Smooth muscle cell (in vitro differentiated cells): Measurements from ENCODE around the gene TACO1. TPM values are rescaled to one million over a fixed set of nuclear protein-coding genes. Genes with fewer than 3 reads are reported as not detected.

Source experiments
- DNase-seq: peaks from one replicate; lab custom pipeline; 2025; ENCODE audit not compliant: unreplicated experiment; lab: John Stamatoyannopoulos, UW
- H2AFZ ChIP-seq: fragments of 200-600 bp; sonication (generic); 2 replicates; pipeline ENCODE4 v1.6.0; 2016; ENCODE audit warnings: antibody characterized with exemption, low read depth, mild to moderate bottlenecking
- H3F3A ChIP-seq: fragments of 200-600 bp; sonication (generic); 2 replicates; pipeline ENCODE4 v1.6.0; 2017; ENCODE audit warnings: antibody characterized with exemption, low read depth
- H3K27ac ChIP-seq: fragments of 200-600 bp; sonication (generic); 2 replicates; pipeline ENCODE4 v1.5.1; 2016; ENCODE audit warnings: low read depth, mild to moderate bottlenecking
- H3K27me3 ChIP-seq: fragments of 200-600 bp; sonication (generic); 2 replicates; pipeline ENCODE4 v1.6.1; 2016; ENCODE audit warnings: low read depth, mild to moderate bottlenecking
- H3K36me3 ChIP-seq: fragments of 200-600 bp; sonication (generic); 2 replicates; pipeline ENCODE4 v1.5.1; 2016; ENCODE audit warnings: low read depth
- H3K4me1 ChIP-seq: fragments of 200-600 bp; sonication (generic); 2 replicates; pipeline ENCODE4 v1.5.1; 2016; ENCODE audit warnings: low read depth
- H3K4me2 ChIP-seq: fragments of 200-600 bp; sonication (generic); 2 replicates; pipeline ENCODE4 v1.6.0; 2016; ENCODE audit warnings: mild to moderate bottlenecking
- H3K4me3 ChIP-seq: fragments of 200-600 bp; sonication (generic); 2 replicates; pipeline ENCODE4 v1.5.1; 2016; ENCODE audit warnings: mild to moderate bottlenecking
- H3K79me2 ChIP-seq: fragments of 200-600 bp; sonication (generic); 2 replicates; pipeline ENCODE4 v1.6.0; 2016; ENCODE audit warnings: low read depth, mild to moderate bottlenecking
- H3K9ac ChIP-seq: fragments of 200-600 bp; sonication (generic); 2 replicates; pipeline ENCODE4 v1.6.0; 2016; ENCODE audit warnings: low read depth
- H3K9me3 ChIP-seq: fragments of 200-600 bp; sonication (generic); replicated peaks from 2 replicates; pipeline ENCODE4 v1.5.1; 2016; ENCODE audit warnings: low read depth
- H4K20me1 ChIP-seq: fragments of 200-600 bp; sonication (generic); 2 replicates; pipeline ENCODE4 v1.6.0; 2016; ENCODE audit warnings: low read depth
- WGBS: methylation state at CpG from one replicate; pipeline ENCODE4 v1.1.7; 2016; ENCODE audit warnings: low lambda C conversion rate; 5-methylcytosine and 5-hydroxymethylcytosine counted together
- polyA plus RNA-seq: library from polyadenylated mRNA; unstranded; fragments of >200 nt; fragmentation: Nextera tagmentation; extraction: Ambion mirVana; gene quantifications from 2 replicates; pipeline ENCODE4 v1.2.1, GENCODE V29; 2016
- total RNA-seq: library from RNA; depleted of rRNA; stranded (reverse); fragments of >200 nt; gene quantifications from 2 replicates; pipeline ENCODE4 v1.2.3, GENCODE V29; 2014
- TF ChIP-seq, protein P1 (sequence below): fragments of 200-600 bp; sonication (generic); IDR thresholded peaks from 2 replicates; pipeline ENCODE4 v1.5.1; 2017; ENCODE audit warnings: borderline replicate concordance, mild to moderate bottlenecking, antibody characterized with exemption; ENCODE audit not compliant: insufficient read depth, poor library complexity, severe bottlenecking

Gene TACO1
- total and polyA plus RNA-seq, 2 experiments from 2014 or later: 12.7 to 32.3 TPM

DNA sequence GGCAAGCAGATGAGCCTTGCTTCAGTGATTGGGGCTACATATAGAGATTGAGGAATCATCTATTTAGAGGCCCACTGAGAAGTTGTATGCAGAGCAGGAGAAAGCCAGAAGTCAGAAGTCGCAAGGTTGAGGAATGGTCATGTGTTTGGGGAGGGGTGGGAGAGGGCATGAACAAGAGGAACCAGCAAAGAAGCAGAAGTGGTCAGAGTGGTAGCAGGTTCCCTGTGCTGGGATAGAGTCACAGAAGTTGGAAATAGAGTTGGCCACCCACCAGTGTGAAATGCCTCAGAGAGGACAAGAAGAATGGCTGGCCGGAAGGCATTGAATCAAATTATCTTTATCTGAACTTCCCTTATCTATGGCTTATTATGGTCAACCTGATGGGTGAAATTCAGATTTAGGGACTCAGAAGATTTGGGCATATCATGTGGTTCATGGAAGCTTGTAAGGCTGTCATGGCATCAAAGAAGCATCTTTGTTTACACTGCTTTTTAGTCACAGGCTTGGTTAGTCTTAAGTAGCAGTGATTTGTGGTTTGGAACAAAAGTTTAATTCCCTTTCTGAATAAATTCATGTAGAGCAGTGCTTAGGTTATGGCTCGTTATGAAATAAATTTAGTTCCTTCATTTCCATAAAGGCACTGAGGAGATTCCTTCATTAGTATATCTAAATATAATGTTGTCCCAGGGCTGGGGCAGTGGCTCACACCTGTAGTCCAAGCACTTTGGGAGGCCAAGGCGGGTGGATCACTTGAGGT lies 41.2 kb downstream of the TACO1 start:
- H4K20me1 ChIP-seq: peaks cover 3% of the 10 kb centered on the region
- H3K4me3 ChIP-seq: no peak overlapping the region
- 97% methylated on average over 4 of the region's 4 CpGs for WGBS
- no peak overlapping the region for H3K9ac ChIP-seq
- H3K9me3 ChIP-seq: no peaks in the 10 kb centered on the region
- H3K36me3 ChIP-seq: peaks cover 3% of the 10 kb centered on the region
- H3K4me2 ChIP-seq: no peak overlapping the region
- DNase-seq: no peak
- H3K79me2 ChIP-seq: no peaks in the 10 kb centered on the region
- no peaks in the 10 kb centered on the region for H3K4me1 ChIP-seq
- no peak overlapping the region for H2AFZ ChIP-seq
- H3K27me3 ChIP-seq: no peaks in the 10 kb centered on the region
- TF ChIP-seq, protein P1, sequence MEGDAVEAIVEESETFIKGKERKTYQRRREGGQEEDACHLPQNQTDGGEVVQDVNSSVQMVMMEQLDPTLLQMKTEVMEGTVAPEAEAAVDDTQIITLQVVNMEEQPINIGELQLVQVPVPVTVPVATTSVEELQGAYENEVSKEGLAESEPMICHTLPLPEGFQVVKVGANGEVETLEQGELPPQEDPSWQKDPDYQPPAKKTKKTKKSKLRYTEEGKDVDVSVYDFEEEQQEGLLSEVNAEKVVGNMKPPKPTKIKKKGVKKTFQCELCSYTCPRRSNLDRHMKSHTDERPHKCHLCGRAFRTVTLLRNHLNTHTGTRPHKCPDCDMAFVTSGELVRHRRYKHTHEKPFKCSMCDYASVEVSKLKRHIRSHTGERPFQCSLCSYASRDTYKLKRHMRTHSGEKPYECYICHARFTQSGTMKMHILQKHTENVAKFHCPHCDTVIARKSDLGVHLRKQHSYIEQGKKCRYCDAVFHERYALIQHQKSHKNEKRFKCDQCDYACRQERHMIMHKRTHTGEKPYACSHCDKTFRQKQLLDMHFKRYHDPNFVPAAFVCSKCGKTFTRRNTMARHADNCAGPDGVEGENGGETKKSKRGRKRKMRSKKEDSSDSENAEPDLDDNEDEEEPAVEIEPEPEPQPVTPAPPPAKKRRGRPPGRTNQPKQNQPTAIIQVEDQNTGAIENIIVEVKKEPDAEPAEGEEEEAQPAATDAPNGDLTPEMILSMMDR: no peak
- H3F3A ChIP-seq: no peaks in the 10 kb centered on the region
- H3K27ac ChIP-seq: no peak overlapping the region

DNA sequence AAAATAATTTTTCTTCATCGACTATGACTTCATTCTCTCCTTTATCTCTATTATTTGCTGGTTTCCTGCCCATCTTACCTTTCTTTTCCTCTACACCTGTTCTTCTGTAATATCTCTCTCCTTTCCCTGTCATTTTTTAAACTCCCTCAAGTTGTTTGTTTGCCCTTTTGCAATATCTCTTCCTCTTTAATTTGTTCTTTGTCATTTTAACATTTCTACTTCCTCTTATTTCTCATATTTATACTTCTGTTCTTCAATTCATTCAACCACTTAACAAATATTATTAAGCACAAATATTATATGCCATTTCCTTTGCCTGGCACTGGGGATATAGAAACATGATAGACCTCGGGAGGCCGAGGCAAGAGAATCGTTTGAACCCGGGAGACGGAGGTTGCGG lies 44.2 kb downstream of the TACO1 start:
- H4K20me1 ChIP-seq: peaks cover 18% of the 10 kb centered on the region
- WGBS: over 99% methylated on average over 7 of the region's 7 CpGs
- no peaks in the 10 kb centered on the region for H3K79me2 ChIP-seq
- H3K4me3 ChIP-seq: no peak overlapping the region
- H3K9ac ChIP-seq: no peak overlapping the region
- DNase-seq: no peak
- TF ChIP-seq, protein P1: no peak
- H3K4me2 ChIP-seq: no peak overlapping the region
- H3F3A ChIP-seq: no peaks in the 10 kb centered on the region
- H3K9me3 ChIP-seq: no peaks in the 10 kb centered on the region
- no peaks in the 10 kb centered on the region for H3K27me3 ChIP-seq
- no peaks in the 10 kb centered on the region for H3K4me1 ChIP-seq
- no peak overlapping the region for H2AFZ ChIP-seq
- H3K27ac ChIP-seq: no peak overlapping the region
- peaks cover 3% of the 10 kb centered on the region for H3K36me3 ChIP-seq

DNA sequence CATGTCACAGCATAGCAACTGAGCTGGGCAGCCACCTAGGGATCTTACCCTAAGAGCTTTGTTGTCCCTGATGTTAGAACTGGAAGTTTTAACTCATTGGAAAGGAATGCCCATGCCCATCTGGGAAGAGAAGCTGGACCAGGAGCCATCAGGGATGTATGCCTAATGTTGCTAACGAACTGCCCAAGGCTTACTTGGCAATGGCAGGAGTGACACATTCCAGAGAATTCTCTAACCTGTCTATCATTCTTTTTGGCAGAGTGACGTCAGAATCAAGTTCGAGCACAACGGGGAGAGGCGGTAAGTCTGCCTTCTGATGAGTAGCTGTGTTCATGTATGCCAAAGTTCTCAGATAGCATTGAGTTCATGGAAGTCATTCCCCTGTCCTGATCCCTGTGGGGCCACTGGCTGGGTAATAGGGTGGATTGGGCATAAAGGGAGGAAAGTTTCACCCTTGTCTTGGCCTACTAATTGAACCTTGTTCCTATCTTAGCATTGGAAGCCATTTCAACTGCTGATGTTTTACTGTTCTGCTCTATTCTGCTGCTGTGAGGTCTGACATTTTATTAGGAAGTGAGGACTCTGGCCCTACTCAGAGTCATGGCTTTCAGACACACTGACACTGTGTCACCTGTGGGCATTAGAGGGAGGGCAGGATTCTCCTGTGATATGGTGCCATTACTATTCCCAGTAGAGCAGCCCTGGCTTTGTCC lies 45.2 kb downstream of the TACO1 start:
- Histone ChIP-seq H3K4me3 (no peak overlapping the region), H3K4me1 (no peaks in the 10 kb centered on the region), H3K9ac (no peak overlapping the region), H3K27ac (no peak overlapping the region), H3K36me3 (peaks cover 3% of the 10 kb centered on the region), H3K27me3 (no peaks in the 10 kb centered on the region), H3K79me2 (no peaks in the 10 kb centered on the region), H3K9me3 (no peaks in the 10 kb centered on the region), H4K20me1 (peaks cover 22% of the 10 kb centered on the region), H3F3A (no peaks in the 10 kb centered on the region), H2AFZ (no peak overlapping the region), H3K4me2 (no peak overlapping the region)
- 86% methylated on average over 5 of the region's 5 CpGs for WGBS
- TF ChIP-seq, protein P1: no peak
- no peak for DNase-seq

DNA sequence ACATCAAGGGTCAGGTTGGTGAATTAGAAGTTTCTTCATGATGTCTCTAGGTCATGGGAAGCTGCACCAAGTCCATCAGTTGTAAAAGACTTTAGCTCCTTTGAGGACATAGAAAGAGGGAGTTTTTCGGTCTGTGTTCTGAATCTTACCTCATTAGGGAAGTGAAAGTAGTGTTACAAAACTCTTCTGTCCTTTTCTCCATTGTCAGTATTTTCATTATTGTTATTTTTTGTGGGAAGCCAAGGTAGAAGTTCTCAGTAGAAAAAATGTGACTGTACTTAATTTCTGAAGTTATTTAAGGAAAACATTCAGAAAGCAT lies 45.8 kb downstream of the TACO1 start:
- no peak overlapping the region for H3K27ac ChIP-seq
- peaks cover 22% of the 10 kb centered on the region for H4K20me1 ChIP-seq
- H3F3A ChIP-seq: no peaks in the 10 kb centered on the region
- H3K4me1 ChIP-seq: no peaks in the 10 kb centered on the region
- peaks cover 3% of the 10 kb centered on the region for H3K36me3 ChIP-seq
- no peak for DNase-seq
- no peaks in the 10 kb centered on the region for H3K27me3 ChIP-seq
- TF ChIP-seq, protein P1: no peak
- H3K79me2 ChIP-seq: no peaks in the 10 kb centered on the region
- H3K4me2 ChIP-seq: no peak overlapping the region
- no peak overlapping the region for H3K9ac ChIP-seq
- no peaks in the 10 kb centered on the region for H3K9me3 ChIP-seq
- H3K4me3 ChIP-seq: no peak overlapping the region
- 94% methylated on average over 1 of the region's 1 CpG for WGBS
- no peak overlapping the region for H2AFZ ChIP-seq
